ENCODE measurements around the gene TGM2. TPM values are rescaled to one million over a fixed set of nuclear protein-coding genes. Genes with fewer than 3 reads are reported as not detected.

TGM2 gene
- total RNA-seq, 1 donor from 2014 or later = 792 TPM

DNA sequence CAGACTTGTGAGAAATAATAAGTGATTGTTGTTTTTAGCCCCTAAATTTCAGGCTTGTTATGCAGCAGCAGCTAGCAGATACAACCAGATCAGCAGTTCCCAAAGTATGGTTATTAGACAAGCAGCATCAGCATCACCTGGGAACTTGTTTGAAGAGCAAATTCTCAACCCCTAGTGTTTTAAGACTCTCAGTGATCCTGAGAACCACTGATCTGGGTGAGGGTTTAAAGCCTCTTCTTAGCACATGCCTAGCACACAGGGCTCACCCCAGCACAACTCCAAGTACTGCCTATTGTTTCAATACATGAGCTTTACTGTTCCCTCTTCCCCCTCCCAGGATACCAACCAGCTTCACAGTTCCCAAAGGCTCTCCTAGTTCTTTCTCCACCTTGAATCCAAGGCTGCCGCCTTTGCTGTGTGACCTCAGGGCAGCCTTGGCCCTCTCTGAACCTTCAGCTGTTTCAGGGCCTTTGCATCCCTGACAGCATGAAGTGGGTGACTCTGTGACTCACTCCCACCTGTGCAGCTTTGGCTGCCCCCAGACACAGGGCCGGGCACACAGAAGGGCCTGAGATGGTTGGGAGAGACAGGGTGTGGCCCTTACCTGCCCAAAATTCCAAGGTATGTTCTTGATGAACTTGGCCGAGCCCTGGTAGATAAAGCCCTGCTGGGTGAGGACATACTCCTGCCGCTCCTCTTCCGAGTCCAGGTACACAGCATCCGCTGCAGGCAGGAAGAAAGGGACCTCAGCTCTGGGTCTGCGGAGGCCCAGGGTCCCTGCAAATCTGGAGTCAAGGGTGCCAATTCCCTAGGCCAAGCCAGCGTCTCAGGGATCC, 14.5 kb downstream of the TGM2 start:
- intact Hi-C loops (cut with DNase I) = no loop called here
- no peak for DNase-seq (ENCODE audit: low spot score)

DNA sequence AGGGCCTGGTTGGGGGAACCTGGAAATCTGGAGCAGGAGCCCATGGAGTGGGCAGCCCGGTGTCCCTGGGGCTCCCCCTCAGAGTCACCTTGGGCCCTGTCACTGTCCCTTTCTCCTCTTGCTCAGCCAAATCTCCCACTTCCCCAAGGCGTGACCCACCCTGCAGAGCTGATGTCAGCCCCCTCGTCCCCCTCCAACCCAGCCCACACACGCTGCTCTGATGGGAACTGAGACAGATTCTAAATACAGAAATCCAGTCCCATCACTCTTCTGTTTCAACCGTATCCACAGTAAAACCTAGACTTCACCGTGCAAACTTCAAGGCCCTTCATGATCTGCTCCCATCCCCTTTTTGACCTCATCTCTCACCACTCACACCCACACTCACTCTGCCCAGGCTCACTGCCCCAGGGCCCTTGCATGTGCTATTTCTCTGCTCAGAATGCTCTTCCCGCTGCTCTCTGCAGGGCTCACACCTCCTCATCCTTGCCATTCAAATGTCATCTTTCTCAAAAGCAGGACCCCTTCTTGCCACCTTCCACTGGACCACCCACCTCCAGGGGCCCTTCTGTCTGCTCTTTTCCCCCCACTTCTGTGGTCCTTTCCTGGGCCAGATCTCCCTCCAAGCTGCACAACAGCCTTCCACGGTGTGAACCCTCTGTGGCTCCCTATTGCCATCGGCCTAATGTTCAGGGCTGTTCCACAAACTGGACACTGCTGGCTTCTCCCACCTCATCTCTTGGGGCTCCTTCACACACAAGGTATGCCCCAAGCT, 16.6 kb downstream of the TGM2 start:
- no peak for DNase-seq (ENCODE audit: low spot score)
- intact Hi-C loops (cut with DNase I) = no loop called here

DNA sequence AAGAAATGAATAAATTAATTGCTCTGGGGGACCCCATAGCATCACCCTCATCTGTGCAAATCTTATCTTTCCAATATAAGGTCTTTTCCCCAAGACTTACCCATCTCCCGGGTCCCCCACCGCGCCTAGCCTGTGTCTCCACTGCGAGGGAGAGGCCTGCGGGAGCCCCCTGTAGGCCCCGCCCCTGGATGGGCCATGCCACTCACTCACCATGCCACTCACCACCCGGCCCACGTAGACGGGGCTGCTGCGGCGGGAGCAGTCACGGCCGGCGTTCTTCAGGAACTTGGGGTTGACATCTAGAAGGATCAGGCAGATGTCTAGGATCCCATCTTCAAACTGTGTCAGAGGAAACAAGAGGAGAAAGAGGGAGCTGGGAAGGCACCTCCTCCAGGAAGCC, 17.3 kb downstream of the TGM2 start:
- DNase-seq (ENCODE audit: low spot score) = no peak

DNA sequence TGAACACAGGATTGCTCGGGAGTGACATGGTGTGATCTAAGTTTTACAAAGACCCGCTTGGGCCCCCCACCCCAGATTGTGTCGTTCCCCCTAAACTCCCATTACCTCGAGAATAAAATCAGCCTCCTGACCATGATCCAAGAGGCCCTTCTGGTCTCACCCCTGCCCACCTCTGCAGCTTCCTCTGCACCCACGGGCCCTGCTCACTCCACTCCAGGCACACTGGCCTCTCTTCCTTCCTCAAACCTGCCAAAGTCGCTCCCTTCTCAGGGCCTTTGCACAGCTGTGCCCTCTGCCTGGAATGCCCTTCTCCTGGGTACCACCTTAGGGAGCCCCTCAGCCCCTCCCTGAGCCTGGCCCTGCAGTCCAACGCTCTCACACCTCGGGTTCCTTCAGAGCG, 17.9 kb downstream of the TGM2 start:
- DNase-seq (ENCODE audit: low spot score) = no peak
- intact Hi-C loops (cut with DNase I) = no loop called here

More for the DNA sequence above, 17.3 kb downstream of the TGM2 start:
- intact Hi-C loops (cut with DNase I) = no loop called here

DNA sequence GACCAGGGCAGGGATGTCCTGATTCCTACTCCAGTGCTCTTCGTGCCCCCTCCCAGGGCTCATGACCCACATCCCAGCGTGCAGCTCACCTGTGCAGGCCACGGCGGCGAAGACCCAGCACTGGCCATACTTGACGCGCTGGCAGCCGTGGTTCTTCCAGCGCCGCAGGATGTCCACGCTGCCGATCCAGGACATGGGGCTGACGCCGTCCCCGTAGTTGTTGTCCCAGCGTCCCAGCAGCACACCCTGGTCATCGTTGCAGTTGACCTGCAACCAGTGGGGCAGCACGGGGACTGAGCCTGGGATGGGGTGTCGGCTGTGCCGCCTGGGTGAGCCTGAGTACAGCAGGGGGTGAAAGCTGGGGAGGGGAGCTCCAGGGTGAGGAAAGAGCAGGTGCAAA, 18.4 kb downstream of the TGM2 start:
- DNase-seq (ENCODE audit: low spot score) = no peak
- intact Hi-C loops (cut with DNase I) = no loop called here

DNA sequence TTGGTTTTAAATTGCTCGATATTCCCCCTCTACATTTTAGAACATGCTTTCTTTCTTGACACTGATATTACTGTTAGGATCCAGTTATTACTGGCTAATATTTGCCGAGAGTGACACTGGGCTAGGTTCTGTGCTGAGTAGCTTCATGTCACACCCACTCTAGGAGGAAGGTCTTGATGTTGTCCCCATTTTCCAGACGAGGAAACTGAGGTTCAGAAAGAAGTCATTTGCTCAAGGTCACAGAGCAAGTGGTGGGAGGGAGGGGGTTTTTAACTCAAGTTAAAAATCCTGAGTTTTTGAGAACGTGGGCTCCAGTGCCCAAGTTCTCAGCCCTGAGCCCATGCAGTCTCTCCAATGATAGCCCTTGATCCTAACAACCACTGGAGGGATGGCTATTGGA, 18.9 kb downstream of the TGM2 start:
- intact Hi-C loops (cut with DNase I) = no loop called here
- no peak for DNase-seq (ENCODE audit: low spot score)

DNA sequence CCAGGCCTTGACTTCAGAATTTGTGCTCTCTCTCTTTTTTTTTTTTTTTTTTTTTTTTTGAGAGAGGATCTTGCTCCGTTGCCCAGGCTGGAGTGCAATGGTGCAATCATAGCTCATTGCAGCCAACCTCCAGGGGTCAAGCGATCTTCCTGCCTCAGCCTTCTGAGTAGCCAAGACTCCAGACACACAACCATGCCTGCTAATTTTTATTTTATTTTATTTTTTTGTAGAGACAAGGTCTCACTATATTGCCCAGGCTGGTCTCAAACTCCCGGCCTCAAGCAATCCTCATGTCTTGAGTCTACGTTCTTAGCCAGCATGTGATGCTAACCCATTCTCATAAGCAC, 19.4 kb downstream of the TGM2 start:
- intact Hi-C loops (cut with DNase I) = no loop called here
- DNase-seq (ENCODE audit: low spot score) = no peak

DNA sequence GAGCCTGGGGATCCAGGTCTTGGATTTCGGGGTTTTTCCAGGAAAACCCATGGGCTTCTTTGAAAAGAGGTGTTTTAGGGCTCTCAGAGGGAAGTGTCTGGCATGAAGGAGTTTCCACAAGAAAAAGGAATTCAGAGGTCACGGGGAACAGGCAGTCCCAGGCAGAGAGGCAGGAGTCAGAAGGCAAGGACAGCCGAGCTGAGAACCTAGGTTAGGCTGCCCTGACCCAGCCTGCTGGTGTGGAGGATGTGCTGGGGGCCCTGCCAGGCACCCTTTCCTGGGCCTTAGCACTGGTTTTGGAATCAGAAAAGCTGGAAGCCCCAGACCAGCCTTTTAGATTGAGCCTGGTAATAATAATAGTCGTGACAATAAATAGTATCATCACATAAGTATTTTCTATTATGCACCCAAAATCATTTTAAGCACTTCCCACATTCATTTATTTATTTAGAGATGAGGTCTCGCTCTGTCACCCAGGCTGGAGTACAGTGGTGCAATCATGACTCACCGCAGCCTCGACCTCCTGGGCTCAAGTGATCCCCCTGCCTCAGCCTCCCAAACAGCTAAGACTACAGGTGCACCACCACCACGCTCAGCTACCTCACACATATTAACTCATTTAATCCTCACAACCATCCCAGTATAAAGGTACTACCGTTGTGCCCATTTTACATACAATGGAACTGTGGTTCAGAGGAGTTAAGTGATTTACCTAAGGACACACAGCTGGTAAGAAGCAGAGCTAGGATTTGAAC, 19.9 kb downstream of the TGM2 start:
- no peak for DNase-seq (ENCODE audit: low spot score)
- intact Hi-C loops (cut with DNase I) = no loop called here

DNA sequence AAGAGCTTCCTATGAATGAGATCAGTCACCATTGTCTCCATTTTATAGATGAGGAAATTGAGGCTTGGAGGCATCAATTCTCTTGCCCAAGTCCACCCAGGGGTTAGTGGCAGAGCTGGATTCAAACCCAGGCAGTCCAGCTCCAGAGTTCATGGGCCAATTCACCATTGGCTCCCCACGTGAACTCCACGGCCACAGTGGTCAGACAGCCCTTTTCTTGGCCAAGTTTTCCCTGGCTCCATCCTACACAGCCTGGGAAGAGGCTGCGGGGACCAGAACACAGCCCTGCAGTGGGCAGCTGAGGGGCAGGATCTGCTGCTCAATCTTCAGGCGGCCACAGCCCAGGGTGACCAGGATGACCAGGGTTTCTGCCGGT, 20.5 kb downstream of the TGM2 start:
- intact Hi-C loops (cut with DNase I) = no loop called here
- no peak for DNase-seq (ENCODE audit: low spot score)

DNA sequence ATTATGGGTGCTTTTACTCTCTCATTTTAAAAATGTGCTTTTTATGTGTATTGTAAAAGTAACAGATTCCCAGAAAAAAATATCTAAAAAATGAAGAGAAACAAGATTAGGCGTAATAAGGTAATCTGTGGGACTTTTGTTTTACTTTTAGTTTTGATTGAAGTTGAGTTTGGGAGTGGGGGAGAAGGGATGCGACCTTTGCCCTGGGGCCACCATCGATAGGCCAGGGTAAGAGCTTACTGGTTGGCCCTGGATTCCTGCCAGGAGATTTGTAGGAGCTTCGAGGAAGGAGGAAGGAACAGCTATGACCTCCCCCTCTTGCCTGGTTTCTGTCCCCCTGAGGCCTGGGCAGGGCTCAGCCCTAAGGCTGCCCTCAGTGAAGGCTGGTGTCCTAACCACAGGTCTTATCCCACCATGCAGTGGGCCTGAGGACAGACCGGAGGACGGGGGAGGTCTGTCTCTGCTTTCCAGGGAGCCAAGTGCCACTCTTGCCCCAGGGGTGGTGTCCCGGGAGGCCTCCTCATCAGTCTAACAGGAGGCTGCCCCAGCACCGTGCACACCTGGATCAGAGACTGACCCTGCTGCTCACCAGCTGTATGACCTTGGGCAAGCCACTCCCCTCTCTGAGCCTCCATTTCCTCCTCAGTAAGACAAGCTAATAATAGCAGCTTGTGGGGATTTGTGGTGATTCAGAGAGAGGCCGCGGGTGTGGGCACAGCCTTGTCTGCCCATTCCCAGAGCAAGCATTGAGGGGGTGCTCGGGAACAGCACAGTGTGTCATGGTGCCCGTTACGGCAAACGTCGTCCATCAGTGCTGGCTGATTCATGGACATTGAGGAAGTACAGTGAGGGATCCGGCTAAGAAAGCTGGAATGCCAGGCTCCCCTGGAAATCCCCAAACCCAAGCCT, 21.2 kb downstream of the TGM2 start:
- intact Hi-C loops (cut with DNase I) = no loop called here
- no peak for DNase-seq (ENCODE audit: low spot score)

DNA sequence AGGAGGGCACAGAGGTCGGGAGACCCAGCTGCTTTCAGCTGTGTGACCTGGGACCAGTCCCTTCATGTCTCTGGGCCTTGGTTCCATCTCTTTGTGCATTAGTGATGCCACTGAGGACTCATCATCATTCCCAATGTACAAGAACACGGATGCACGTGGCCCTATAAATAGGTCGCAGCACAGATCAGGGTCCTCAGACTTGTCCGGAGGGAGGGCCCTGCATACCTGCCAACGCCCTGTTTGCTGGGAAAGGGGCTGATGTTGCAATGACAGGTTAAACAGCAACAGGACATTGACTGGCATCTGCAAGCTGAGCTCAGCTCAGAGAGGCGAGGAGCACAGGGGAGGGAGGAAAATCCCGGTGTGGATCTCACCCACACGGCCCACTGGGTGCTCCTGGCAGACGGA, 21.8 kb downstream of the TGM2 start:
- no peak for DNase-seq (ENCODE audit: low spot score)
- intact Hi-C loops (cut with DNase I) = no loop called here

DNA sequence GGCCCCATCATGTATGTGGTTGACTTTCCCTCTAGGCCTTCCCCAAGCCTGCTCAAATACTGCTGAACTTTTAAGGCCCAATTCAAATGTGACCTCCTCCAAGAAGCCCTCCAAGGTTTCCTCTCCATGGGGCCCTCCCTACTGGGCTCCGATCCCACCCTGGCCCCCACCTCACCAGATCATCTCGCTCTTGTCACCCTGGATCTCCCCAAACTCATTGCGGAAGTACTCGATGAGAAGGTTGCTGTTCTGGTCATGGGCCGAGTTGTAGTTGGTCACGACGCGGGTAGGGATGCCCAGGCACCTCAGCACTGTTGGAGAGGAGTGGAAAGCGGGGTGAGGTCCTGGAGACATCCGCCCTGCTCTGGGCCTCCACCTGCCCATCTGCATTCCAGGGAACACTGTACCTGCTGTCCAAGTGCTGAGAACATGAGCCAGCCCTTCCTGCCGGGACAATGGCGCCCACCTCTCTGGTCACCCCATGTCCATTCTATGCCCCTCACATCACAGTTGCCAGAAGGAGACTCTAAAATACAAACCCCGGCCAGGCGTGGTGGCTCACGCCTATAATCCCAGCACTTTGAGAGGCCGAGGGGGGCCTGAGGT, 23.1 kb downstream of the TGM2 start:
- intact Hi-C loops (cut with DNase I) = no loop called here
- DNase-seq (ENCODE audit: low spot score) = peak; percentile 14

DNA sequence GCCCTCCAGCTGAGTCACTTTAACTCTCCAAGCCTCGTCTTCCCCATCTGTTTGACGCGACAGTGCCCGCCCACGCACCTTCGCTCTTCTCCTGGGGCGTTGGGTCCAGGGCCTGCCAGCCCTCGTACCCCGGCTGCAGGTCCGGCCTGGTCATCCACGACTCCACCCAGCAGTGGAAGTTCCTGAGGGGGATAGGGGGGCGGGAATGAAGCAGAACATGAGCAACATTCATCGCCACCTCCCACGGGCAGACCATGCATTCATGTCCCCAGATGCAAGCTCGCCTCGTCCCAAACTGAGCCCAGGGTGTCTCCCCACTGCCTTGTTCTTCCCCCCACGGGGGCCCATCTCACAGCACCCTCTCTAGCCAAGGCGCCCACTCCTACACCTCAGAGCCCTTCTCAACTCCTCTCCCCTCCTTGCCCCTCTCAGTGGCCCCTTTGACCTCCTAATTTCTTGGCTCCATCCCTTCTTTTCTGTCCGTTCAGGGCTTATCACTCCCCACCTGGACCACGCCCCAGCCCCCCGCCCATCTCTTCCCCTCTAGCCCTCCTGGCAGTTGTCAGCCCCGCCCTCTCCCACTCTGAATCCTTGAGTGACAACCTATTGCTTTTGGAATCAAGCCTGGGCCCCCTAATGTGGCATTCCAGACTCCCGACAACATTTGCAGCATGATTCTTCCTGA, 23.7 kb downstream of the TGM2 start:
- DNase-seq (ENCODE audit: low spot score) = peak; percentile 57
- intact Hi-C loops (cut with DNase I) = no loop called here

DNA sequence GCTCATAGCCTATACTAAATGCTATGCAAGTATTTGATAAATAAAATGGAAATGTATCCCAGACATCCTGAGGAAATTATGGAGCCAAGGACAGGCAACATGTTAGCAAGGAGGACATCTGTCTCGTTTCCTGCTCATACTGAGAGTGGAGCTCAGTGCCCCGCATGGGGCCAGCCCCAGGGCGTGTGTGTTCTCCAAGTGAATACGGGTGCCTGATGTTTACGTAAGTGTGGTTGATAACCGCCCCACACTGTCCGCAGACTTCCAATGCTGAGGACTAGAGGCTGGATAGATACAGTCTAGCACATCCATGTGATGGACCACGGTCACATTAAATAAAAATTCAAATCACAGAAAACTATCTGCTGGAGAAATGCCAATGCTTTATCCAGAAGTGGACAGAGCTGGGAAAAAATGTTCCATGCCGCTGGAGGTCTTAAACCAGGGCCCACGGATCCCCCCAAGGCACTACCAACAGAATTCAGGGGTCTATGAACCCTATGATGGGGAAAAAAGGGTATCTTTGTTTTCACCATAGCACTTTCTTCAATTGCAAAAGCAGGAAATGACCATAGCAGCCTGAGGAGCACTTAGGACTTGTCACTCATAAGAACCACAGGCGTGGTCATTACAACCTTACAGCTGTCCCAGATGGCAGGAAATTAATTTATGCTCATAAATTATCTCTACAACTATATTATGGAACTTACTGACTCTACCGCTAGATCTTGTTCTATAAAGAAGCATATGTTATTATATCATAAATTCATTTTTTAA, 24.9 kb downstream of the TGM2 start:
- intact Hi-C loops (cut with DNase I) = no loop called here
- DNase-seq (ENCODE audit: low spot score) = peak; percentile 22

DNA sequence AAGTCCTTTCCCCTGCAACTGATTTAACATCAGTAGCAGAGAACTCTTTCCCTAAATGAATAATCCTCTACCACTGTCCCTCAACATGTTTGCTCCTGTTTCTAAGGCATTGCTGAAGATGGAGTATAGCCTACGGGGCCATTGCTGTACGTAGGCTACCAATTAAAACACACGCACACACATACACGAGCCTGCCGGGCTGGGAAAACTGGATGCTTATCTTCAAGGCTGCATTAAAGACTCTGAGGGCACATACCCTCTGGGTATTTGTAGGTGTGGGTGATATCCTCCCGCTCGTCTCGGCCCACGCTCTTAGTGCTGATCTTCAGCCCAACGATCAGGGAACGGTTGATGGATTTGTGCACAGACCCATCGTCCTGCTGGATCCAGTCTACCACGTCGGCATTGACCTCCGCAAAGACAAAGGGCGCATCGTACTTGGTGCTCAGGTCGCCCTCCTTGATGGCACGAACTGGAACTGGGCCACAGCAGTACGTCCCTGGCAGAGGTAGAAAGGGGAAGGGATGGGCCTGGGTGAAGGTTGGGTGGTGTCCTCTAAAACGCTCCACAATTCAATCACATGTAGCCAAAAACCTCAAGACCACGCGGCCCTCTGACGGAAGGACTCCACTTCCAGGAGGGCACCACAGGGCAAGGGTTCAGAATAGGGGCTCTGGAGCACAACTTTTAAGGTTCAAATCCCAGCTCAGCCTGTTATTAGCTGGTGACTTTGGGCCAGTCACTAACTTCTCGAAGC, 25.7 kb downstream of the TGM2 start:
- intact Hi-C loops (cut with DNase I) = no loop called here
- DNase-seq (ENCODE audit: low spot score) = peak; percentile 50

DNA sequence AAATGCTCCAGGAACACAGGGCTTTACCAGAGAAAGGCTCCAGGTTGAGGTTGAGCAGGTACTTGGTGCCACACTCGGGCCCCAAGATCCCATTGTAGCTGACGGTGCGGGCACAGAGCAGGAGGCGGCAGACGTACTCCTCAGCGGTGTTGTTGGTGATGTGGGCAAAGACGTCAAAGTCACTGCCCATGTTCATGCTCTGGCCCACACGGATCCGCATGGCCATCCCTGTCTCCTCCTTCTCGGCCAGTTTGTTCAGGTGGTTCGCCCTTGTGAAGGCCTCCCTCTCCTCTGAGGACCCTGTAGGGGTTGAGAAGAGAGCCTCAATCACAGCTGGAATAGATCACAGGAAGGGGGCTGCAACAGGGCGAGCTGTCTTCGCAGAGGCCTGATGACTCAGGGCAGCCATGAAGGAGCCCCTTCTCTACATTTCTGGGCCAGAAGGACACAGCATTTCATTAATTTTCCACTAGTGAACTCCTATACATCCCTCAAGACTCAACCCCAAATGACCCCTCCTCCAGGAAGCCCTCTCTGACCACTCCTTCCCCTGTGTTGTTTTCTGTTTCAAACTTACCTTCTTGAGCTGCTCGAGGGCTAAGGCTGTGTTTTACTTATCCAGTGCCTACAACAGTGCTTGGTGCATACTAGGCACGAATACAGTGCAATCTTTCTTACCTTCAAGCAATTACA, 26.8 kb downstream of the TGM2 start:
- peak; percentile 72 for DNase-seq (ENCODE audit: low spot score)

More for the DNA sequence above, 26.8 kb downstream of the TGM2 start:
- intact Hi-C loops (cut with DNase I) = no loop called here
